Measurements from ENCODE around the gene RGS4.

RGS4 gene

DNA sequence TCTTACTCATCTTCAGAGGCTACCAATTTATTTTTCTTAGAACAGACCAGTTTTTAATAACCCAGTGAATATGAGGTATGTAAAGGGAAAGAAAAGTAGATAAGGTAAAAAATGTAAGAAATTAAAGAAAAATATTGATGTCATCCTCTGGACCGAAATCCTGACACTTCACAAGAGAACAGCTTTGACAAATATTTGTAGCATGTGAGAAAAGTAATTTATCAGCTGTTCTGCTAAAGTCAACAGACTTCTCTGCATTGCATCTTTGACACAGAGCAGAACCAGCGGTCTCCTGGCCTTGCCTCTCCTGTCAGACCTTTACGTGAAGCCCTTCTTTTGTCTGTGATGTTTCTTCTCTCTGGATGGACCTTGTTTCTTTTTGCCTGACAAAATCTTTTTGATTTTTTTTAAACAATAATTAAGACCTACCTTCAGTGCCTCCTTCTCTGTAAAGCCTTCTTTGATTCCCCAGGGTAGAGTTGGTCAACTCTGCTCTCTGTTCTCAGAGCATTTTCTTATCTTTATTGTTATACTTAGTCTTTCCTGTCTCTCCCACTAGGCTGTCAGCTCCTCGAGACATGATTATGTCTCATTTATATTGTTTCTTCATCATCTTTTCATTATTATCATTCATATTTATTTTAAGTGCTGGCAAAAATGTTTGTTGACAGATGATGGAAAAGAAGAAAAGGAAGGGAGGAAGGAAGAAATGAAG is 35.4 kb downstream of the RGS4 start:
- no peak for DNase-seq

GRCh38 chr1:163106364-163106987 is 37.3 kb downstream of the RGS4 start:
- DNase-seq: no peak

GRCh38 chr1:163107655-163108054 is 38.5 kb downstream of the RGS4 start:
- DNase-seq: no peak

DNA sequence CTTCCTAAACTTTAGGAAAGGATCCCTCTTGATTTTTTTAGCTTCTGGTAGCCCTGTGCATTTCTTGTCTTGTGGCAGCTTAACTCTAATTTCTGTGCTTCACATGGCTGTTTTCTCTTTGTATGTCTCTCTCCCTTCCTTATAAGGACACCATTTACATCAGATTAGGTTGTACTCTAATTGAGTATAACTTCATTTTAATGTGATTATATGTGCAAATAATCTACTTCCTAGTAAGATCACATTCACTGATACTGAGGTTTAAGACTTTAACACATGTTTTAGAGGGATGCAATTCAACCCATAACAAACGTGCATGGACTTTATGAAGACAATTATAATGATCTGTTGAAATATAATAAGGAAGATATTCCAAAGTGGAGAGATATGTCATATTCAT is 46.7 kb downstream of the RGS4 start:
- no peak for DNase-seq

DNA sequence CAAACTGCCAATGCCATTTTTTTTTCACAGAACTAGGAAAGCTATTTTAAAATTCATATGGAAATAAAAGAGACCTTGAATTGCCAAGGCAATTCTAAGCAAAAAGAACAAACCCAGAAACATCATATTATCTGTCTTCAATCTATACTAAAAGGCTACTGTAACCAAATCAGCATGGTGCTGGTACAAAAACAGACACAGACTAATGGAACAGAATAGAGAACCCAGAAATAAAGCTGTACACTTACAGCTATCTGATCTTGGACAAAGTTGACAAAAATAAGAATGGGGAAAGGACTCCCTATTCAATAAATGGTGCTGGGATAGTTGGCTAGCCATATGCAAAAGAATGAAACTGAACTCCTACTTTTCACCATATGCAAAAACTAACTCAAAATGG is 50.5 kb downstream of the RGS4 start:
- DNase-seq: no peak

DNA sequence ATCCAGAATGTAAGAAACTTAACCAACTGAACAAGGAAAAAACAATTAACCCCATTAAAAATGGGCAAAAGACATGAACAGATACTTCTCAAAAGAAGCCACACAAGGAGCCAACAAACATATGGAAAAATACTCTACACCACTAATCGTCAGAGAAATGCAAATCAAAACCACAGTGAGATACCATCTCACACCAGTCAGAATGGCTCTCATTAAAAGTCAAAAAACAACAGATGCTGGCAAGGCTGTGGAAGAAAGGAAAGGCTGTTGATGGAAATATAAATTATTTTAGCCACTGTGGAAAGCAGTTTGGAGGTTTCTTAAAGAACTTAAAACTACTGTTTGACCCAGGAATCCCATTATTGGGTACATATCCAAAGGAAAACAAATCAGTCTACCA is 51.2 kb downstream of the RGS4 start:
- DNase-seq: no peak

- DNase-seq: no peak
These were observed 55.7 kb downstream of the RGS4 start for GRCh38 chr1:163124812-163125211.
